Esophagus muscularis mucosa (tissue), 3 donors: ENCODE results near the gene CASTOR1.

Experiments
- POLR2A ChIP-seq: fragments of 450-650 bp; IDR thresholded peaks from one replicate; pipeline ENCODE4 v1.6.1; 2017; ENCODE audit warnings: antibody characterized with exemption, moderate library complexity, mild to moderate bottlenecking, low read depth
- POLR2AphosphoS5 ChIP-seq, 2 donors: sonication (generic); formaldehyde crosslinking; IDR thresholded peaks; one replicate each; pipeline ENCODE4 v1.6.1; 2017; ENCODE audit warnings: antibody characterized with exemption in 2 of 2
- TF ChIP-seq, protein P1 (sequence below), 3 experiments: fragments of 200-600 bp in 2 of 3; fragments of 450-650 bp in 1 of 3; sonication (generic) in 2 of 3; IDR thresholded peaks; one replicate each; pipeline ENCODE4 v1.5.1; 2017 to 2019; ENCODE audit warnings: antibody characterized with exemption in 3 of 3, mild to moderate bottlenecking in 2 of 3, moderate library complexity in 1 of 3

DNA sequence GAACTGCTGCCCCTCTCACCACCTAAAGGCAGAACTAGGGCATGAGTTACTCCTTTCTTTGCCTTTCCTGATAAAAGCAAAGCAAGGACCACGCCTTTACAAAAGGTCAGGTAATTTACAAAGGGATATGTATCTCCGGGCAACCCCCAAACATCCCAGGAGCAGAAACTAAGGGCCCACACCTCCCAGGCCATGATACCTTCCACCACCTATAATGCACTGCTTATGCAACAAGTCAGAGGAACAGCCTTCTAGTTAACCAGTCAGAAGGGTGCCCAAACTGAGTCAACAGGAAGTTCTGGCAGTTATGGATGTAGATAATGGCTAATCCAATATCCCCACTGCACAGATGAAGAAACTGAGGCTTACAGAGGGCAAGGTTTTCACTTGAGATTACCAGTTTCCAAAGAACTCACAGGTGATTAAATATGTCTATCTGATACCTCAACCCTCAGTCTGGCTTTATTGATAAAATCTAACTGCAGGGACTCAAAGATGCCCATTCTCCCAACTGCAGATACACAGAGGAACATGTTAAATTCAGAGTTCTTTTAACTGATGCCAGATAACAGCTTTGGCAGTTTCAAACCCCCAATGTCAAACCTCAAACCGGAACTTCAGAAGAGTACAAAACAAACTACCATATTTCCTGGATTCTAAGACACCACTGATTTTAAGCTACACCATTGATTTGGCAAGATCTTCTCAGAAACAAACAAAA, 16.8 kb upstream of the CASTOR1 start:
- TF ChIP-seq POLR2AphosphoS5 (IDR thresholded peaks at IDR 0.05) (no peak), POLR2A (no peak)
- TF ChIP-seq, protein P1, sequence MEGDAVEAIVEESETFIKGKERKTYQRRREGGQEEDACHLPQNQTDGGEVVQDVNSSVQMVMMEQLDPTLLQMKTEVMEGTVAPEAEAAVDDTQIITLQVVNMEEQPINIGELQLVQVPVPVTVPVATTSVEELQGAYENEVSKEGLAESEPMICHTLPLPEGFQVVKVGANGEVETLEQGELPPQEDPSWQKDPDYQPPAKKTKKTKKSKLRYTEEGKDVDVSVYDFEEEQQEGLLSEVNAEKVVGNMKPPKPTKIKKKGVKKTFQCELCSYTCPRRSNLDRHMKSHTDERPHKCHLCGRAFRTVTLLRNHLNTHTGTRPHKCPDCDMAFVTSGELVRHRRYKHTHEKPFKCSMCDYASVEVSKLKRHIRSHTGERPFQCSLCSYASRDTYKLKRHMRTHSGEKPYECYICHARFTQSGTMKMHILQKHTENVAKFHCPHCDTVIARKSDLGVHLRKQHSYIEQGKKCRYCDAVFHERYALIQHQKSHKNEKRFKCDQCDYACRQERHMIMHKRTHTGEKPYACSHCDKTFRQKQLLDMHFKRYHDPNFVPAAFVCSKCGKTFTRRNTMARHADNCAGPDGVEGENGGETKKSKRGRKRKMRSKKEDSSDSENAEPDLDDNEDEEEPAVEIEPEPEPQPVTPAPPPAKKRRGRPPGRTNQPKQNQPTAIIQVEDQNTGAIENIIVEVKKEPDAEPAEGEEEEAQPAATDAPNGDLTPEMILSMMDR (IDR thresholded peaks at IDR 0.05): no peak
